Measurements from ENCODE around the gene NTNG2.

- no peak for TF ChIP-seq POLR2A (IDR thresholded peaks at IDR 0.05; ENCODE audit: low read depth, low read length)
- TF ChIP-seq TAF1 (IDR thresholded peaks at IDR 0.05; ENCODE audit: low read depth, low read length): no peak
- TF ChIP-seq POLR2AphosphoS5 (IDR thresholded peaks at IDR 0.05; ENCODE audit: low read depth, low read length): no peak
- no peak for TF ChIP-seq SPI1 (IDR thresholded peaks at IDR 0.05; ENCODE audit: low read depth, low read length)
- no peak for TF ChIP-seq POU2F2 (IDR thresholded peaks at IDR 0.05; ENCODE audit: low read depth, low read length)
These were observed 1.1 kb downstream of the NTNG2 start for GRCh38 chr9:132162764-132163456.

Data from GM12891 (cell line).